Measurements from ENCODE around the gene NUDT14.

GRCh38 chr14:105153739-105154475, 27.2 kb downstream of the NUDT14 start:
- TF ChIP-seq POLR2AphosphoS5 (IDR thresholded peaks at IDR 0.05; ENCODE audit: low read depth, low read length) (no peak), SIN3A (IDR thresholded peaks at IDR 0.05; ENCODE audit: borderline replicate concordance, insufficient read depth, low read length) (no peak), REST (IDR thresholded peaks at IDR 0.05; ENCODE audit: insufficient read depth in 1 of 2, low read depth in 2 of 2, low read length in 2 of 2) (no peak)

All from PFSK-1 (cell line).